PC-9 (cell line): ENCODE measurements around the gene FAM120B. TPM values are rescaled to one million over a fixed set of nuclear protein-coding genes. Genes with fewer than 3 reads are reported as not detected.

Experiments
- BruUV-seq: library from RNA; stranded (reverse); fragments of 400-500 nt; replicated peaks from 2 replicates; lab custom pipeline; 2021; lab: Mats Ljungman, UMichigan
- CTCF ChIA-PET: fragments of 300-600 bp; sonication (Branson Sonifier 250); formaldehyde crosslinking; loops from one replicate; lab custom pipeline; 2022; ENCODE audit warnings: antibody characterized with exemption; lab: Charles Lee
- POLR2A ChIA-PET: fragments of 300-600 bp; sonication (Branson Sonifier 250); formaldehyde crosslinking; loops from one replicate; lab custom pipeline; 2022; ENCODE audit warnings: antibody characterized with exemption; ENCODE audit not compliant: unreplicated experiment; lab: Charles Lee
- DNase-seq, 2 experiments: peaks; one replicate each; pipeline versions ENCODE4 v3.0.0 to v3.0.0-alpha.2; 2015 to 2022; ENCODE audit warnings: mixed read lengths in 1 of 2
- H2AFZ ChIP-seq: fragments of 200-600 bp; sonication (generic); 2 replicates; pipeline ENCODE4 v1.8.1; 2017; ENCODE audit warnings: antibody characterized with exemption
- H3F3A ChIP-seq: fragments of 200-600 bp; sonication (generic); 2 replicates; pipeline ENCODE4 v1.8.1; 2017; ENCODE audit warnings: antibody characterized with exemption, mild to moderate bottlenecking, low read depth; ENCODE audit not compliant: insufficient read depth
- H3K27ac ChIP-seq: fragments of 200-600 bp; sonication (generic); 2 replicates; pipeline ENCODE4 v1.6.1; 2016; ENCODE audit warnings: mixed run types
- H3K27me3 ChIP-seq: fragments of 200-600 bp; sonication (generic); 2 replicates; pipeline ENCODE4 v1.6.1; 2016; ENCODE audit warnings: low read depth, mixed run types; ENCODE audit not compliant: insufficient read depth
- H3K36me3 ChIP-seq: fragments of 200-600 bp; sonication (generic); 2 replicates; pipeline ENCODE4 v1.6.1; 2016; ENCODE audit warnings: low read depth, mixed run types
- H3K4me1 ChIP-seq: fragments of 200-600 bp; sonication (generic); replicated peaks from 2 replicates; pipeline ENCODE4 v1.6.1; 2016; ENCODE audit warnings: mixed run types; ENCODE audit not compliant: insufficient read depth
- H3K4me2 ChIP-seq: fragments of 200-600 bp; sonication (generic); 2 replicates; pipeline ENCODE4 v1.6.1; 2017; ENCODE audit warnings: mixed run types
- H3K4me3 ChIP-seq: fragments of 200-600 bp; sonication (generic); 2 replicates; pipeline ENCODE4 v1.6.1; 2016; ENCODE audit warnings: mixed run types
- H3K79me2 ChIP-seq: fragments of 200-600 bp; sonication (generic); 2 replicates; pipeline ENCODE4 v1.6.1; 2017; ENCODE audit warnings: low read depth, mixed run types
- H3K9me2 ChIP-seq: fragments of 200-600 bp; sonication (generic); 2 replicates; pipeline ENCODE4 v1.8.1; 2017; ENCODE audit warnings: mild to moderate bottlenecking; ENCODE audit not compliant: insufficient read depth
- H3K9me3 ChIP-seq: fragments of 200-600 bp; sonication (generic); 2 replicates; pipeline ENCODE4 v1.8.1; 2016; ENCODE audit warnings: low read depth; ENCODE audit not compliant: insufficient read depth
- H4K20me1 ChIP-seq: fragments of 200-600 bp; sonication (generic); 2 replicates; pipeline ENCODE4 v1.8.1; 2017; ENCODE audit not compliant: insufficient read depth
- EZH2 ChIP-seq: fragments of 200-600 bp; sonication (generic); IDR thresholded peaks from 2 replicates; pipeline ENCODE4 v1.8.0; 2017; ENCODE audit warnings: antibody characterized with exemption, low read depth
- intact Hi-C: fragments of 100-400 bp; cut with micrococcal nuclease; formaldehyde crosslinking; loops from one replicate; pipeline ENCODE4 v1.10.0; 2022; ENCODE audit not compliant: unreplicated experiment
- total RNA-seq: library from RNA; stranded (reverse); gene quantifications from 2 replicates; pipeline ENCODE4 v1.2.3, GENCODE V29; 2021
- TF ChIP-seq, protein P1 (sequence below): fragments of 200-600 bp; sonication (generic); conservative IDR thresholded peaks from 2 replicates; pipeline ENCODE4 v1.6.1; 2017; ENCODE audit warnings: mixed run types, antibody characterized with exemption, mild to moderate bottlenecking, moderate library complexity

FAM120B gene
- total RNA-seq, 1 experiment from 2014 or later: 14.3 TPM

DNA sequence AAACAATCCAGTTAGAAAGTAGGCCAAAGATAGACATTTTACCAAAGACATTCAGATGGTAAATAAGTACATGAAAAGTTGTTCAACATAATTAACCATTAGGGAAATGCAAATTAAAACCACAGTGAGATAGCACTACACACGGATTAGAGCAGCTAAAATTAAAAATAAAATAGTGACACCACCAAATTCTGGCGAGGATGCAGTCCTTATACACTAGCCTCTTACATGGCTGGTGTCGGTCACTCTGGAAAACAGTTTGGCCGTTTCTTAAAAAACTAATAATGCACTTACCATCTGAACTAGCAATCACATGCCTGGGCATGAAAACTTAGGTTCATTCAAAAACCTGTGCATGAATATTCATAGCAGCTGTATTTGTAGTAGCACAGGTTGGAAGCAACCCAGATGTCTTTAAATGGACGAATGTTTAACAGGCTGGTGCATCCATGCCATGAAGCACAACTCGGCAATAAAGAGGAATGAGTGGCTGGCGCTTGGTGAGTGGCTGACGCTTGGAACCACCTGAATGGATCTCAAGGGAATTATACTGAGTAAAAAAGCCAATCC, 77.0 kb downstream of the FAM120B start:
- H3K4me3 ChIP-seq: no peak overlapping the region
- CTCF ChIA-PET: no interaction called here
- H3K9me2 ChIP-seq: no peaks in the 10 kb centered on the region; the same call in 1 of the 2 replicates
- no peaks in the 10 kb centered on the region for H3K27me3 ChIP-seq
- H3F3A ChIP-seq: no peaks in the 10 kb centered on the region
- POLR2A ChIA-PET: no interaction called here
- intact Hi-C loops: no loop called here
- no peaks in the 10 kb centered on the region for H4K20me1 ChIP-seq
- no peak for DNase-seq
- TF ChIP-seq, protein P1, sequence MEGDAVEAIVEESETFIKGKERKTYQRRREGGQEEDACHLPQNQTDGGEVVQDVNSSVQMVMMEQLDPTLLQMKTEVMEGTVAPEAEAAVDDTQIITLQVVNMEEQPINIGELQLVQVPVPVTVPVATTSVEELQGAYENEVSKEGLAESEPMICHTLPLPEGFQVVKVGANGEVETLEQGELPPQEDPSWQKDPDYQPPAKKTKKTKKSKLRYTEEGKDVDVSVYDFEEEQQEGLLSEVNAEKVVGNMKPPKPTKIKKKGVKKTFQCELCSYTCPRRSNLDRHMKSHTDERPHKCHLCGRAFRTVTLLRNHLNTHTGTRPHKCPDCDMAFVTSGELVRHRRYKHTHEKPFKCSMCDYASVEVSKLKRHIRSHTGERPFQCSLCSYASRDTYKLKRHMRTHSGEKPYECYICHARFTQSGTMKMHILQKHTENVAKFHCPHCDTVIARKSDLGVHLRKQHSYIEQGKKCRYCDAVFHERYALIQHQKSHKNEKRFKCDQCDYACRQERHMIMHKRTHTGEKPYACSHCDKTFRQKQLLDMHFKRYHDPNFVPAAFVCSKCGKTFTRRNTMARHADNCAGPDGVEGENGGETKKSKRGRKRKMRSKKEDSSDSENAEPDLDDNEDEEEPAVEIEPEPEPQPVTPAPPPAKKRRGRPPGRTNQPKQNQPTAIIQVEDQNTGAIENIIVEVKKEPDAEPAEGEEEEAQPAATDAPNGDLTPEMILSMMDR: no peak
- TF ChIP-seq EZH2: no peak
- no TSS peak for BruUV-seq
- no peak overlapping the region for H3K4me2 ChIP-seq
- H3K4me1 ChIP-seq: no peaks in the 10 kb centered on the region
- no peaks in the 10 kb centered on the region for H3K36me3 ChIP-seq
- H3K27ac ChIP-seq: no peak overlapping the region
- H3K9me3 ChIP-seq: no peaks in the 10 kb centered on the region
- H2AFZ ChIP-seq: no peak overlapping the region
- no peaks in the 10 kb centered on the region for H3K79me2 ChIP-seq

DNA sequence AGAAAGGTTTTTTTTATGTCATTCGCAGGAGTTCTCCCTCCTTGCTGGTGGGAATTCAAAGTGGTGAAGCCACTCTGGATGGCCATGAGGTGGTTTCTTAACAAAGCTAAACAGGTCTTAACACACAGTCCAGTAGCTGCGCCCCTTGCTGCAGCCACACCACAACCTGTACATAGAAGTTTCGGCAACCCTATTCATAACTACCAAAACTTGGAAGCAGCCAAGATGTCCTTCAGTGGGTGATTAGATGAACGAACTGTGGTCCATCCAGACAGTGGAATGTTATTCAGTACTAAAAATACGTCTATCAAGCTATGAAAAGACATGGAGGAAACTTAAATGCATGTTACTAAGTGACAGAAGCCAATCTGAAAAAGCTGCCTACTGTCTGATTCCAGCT, 78.9 kb downstream of the FAM120B start:
- CTCF ChIA-PET: no interaction called here
- intact Hi-C loops: no loop called here
- no TSS peak for BruUV-seq

GRCh38 chr6:170388113-170388512, 81.6 kb downstream of the FAM120B start:
- no peaks in the 10 kb centered on the region for H3K79me2 ChIP-seq
- ChIA-PET POLR2A (no interaction called here), CTCF (no interaction called here)
- H3K36me3 ChIP-seq: no peaks in the 10 kb centered on the region
- no peak for TF ChIP-seq EZH2
- TF ChIP-seq, protein P1: no peak
- no peak overlapping the region for H3K4me2 ChIP-seq
- intact Hi-C loops: no loop called here
- H3K4me1 ChIP-seq: no peaks in the 10 kb centered on the region
- H3K9me3 ChIP-seq: no peaks in the 10 kb centered on the region
- no peaks in the 10 kb centered on the region for H3F3A ChIP-seq
- H3K27ac ChIP-seq: no peak overlapping the region
- no peaks in the 10 kb centered on the region for H3K9me2 ChIP-seq
- BruUV-seq: no TSS peak
- no peaks in the 10 kb centered on the region for H3K27me3 ChIP-seq
- no peak for DNase-seq
- H3K4me3 ChIP-seq: no peak overlapping the region
- H4K20me1 ChIP-seq: no peaks in the 10 kb centered on the region; the same call in 1 of the 2 replicates
- no peak overlapping the region for H2AFZ ChIP-seq

More for the DNA sequence above, 78.9 kb downstream of the FAM120B start:
- Histone ChIP-seq H3F3A (no peaks in the 10 kb centered on the region), H3K79me2 (no peaks in the 10 kb centered on the region), H3K9me3 (no peaks in the 10 kb centered on the region), H3K4me2 (no peak overlapping the region), H3K27ac (no peak overlapping the region), H3K9me2 (no peaks in the 10 kb centered on the region; the same call in 1 of the 2 replicates), H4K20me1 (no peaks in the 10 kb centered on the region), H3K4me1 (no peaks in the 10 kb centered on the region), H2AFZ (no peak overlapping the region), H3K4me3 (no peak overlapping the region), H3K27me3 (no peaks in the 10 kb centered on the region), H3K36me3 (no peaks in the 10 kb centered on the region)
- no peak for DNase-seq
- POLR2A ChIA-PET: no interaction called here
- TF ChIP-seq EZH2: no peak
- TF ChIP-seq, protein P1: no peak
